Rectal smooth muscle tissue (tissue), 1 donor: ENCODE data around the gene NTN3.

Experiments used
- H3K27ac ChIP-seq: one replicate; pipeline ENCODE4 v1.7.0; 2013; ENCODE audit warnings: low read depth, low read length, inconsistent platforms
- H3K27me3 ChIP-seq: one replicate; pipeline ENCODE4 v1.7.0; 2013; ENCODE audit warnings: low read length; ENCODE audit not compliant: control insufficient read depth, insufficient read depth
- H3K36me3 ChIP-seq: one replicate; pipeline ENCODE4 v1.7.0; 2013; ENCODE audit warnings: low read length; ENCODE audit not compliant: control insufficient read depth, insufficient read depth
- H3K4me1 ChIP-seq: one replicate; pipeline ENCODE4 v1.7.0; 2013; ENCODE audit warnings: low read length; ENCODE audit not compliant: control insufficient read depth, insufficient read depth
- H3K4me3 ChIP-seq: one replicate; pipeline ENCODE4 v1.7.0; 2013; ENCODE audit warnings: low read length
- H3K9ac ChIP-seq: one replicate; pipeline ENCODE4 v1.7.0; 2013; ENCODE audit warnings: low read length

Gene NTN3

GRCh38 chr16:2512735-2513404 is 41.8 kb downstream of the NTN3 start:
- H3K36me3 ChIP-seq: no peaks in the 10 kb centered on the region
- H3K9ac ChIP-seq: no peak overlapping the region
- no peaks in the 10 kb centered on the region for H3K27me3 ChIP-seq
- peak overlapping the region; percentile 92 for H3K4me3 ChIP-seq
- H3K4me1 ChIP-seq: peaks cover 19% of the 10 kb centered on the region
- H3K27ac ChIP-seq: peak overlapping the region; percentile 99

GRCh38 chr16:2513405-2514332 is 42.6 kb downstream of the NTN3 start, which contains the start of gene ATP6V0C:
TSS of gene ATP6V0C (plus strand) at chr16:2513952. CDS start at chr16:2514104, 152 bp downstream.
- Histone ChIP-seq H3K4me3 (peak within 1 kb of the TSS; percentile 92), H3K27me3 (no peaks in the 10 kb centered on the region), H3K27ac (peak within 1 kb of the TSS; percentile 99), H3K4me1 (peaks cover 26% of the 10 kb centered on the region), H3K36me3 (no peaks in the 10 kb centered on the region), H3K9ac (peak within 1 kb of the TSS; percentile 74)

- H3K27me3 ChIP-seq: no peaks in the 10 kb centered on the region
- peak overlapping the region; percentile 92 for H3K4me3 ChIP-seq
- peak overlapping the region; percentile 74 for H3K9ac ChIP-seq
- no peaks in the 10 kb centered on the region for H3K36me3 ChIP-seq
- peak overlapping the region; percentile 99 for H3K27ac ChIP-seq
- H3K4me1 ChIP-seq: peaks cover 35% of the 10 kb centered on the region
Observed at GRCh38 chr16:2514333-2515179, 43.5 kb downstream of the NTN3 start.

- Histone ChIP-seq H3K36me3 (no peaks in the 10 kb centered on the region), H3K27ac (peak overlapping the region; percentile 99), H3K4me1 (peaks cover 36% of the 10 kb centered on the region), H3K27me3 (no peaks in the 10 kb centered on the region), H3K4me3 (peak overlapping the region; percentile 92), H3K9ac (peak overlapping the region; percentile 74)
Observed at GRCh38 chr16:2515180-2515851, 44.2 kb downstream of the NTN3 start.

GRCh38 chr16:2516391-2517240 is 45.5 kb downstream of the NTN3 start:
- no peaks in the 10 kb centered on the region for H3K27me3 ChIP-seq
- peaks cover 33% of the 10 kb centered on the region for H3K4me1 ChIP-seq
- no peaks in the 10 kb centered on the region for H3K36me3 ChIP-seq
- H3K4me3 ChIP-seq: peak overlapping the region; percentile 5
- H3K9ac ChIP-seq: no peak overlapping the region
- H3K27ac ChIP-seq: no peak overlapping the region

GRCh38 chr16:2517954-2518605 is 47.0 kb downstream of the NTN3 start:
- no peak overlapping the region for H3K4me3 ChIP-seq
- H3K4me1 ChIP-seq: peaks cover 29% of the 10 kb centered on the region
- H3K9ac ChIP-seq: no peak overlapping the region
- no peaks in the 10 kb centered on the region for H3K27me3 ChIP-seq
- H3K36me3 ChIP-seq: peaks cover 2% of the 10 kb centered on the region
- peak overlapping the region; percentile 76 for H3K27ac ChIP-seq

GRCh38 chr16:2518823-2519710 is 48.0 kb downstream of the NTN3 start:
- Histone ChIP-seq H3K4me3 (peak overlapping the region; percentile 39), H3K27ac (peak overlapping the region; percentile 76), H3K36me3 (peaks cover 2% of the 10 kb centered on the region), H3K27me3 (no peaks in the 10 kb centered on the region), H3K9ac (no peak overlapping the region), H3K4me1 (peaks cover 29% of the 10 kb centered on the region)

GRCh38 chr16:2519711-2520080 is 48.6 kb downstream of the NTN3 start:
- no peaks in the 10 kb centered on the region for H3K27me3 ChIP-seq
- peak overlapping the region; percentile 76 for H3K27ac ChIP-seq
- peaks cover 4% of the 10 kb centered on the region for H3K36me3 ChIP-seq
- H3K9ac ChIP-seq: no peak overlapping the region
- peaks cover 29% of the 10 kb centered on the region for H3K4me1 ChIP-seq
- peak overlapping the region; percentile 39 for H3K4me3 ChIP-seq

GRCh38 chr16:2520097-2520783 is 49.1 kb downstream of the NTN3 start, which contains the start of gene AMDHD2:
TSS of gene AMDHD2 (plus strand) at chr16:2520371. CDS start at chr16:2520459, 88 bp downstream.
- Histone ChIP-seq H3K36me3 (peaks cover 6% of the 10 kb centered on the region), H3K4me1 (peaks cover 29% of the 10 kb centered on the region), H3K27me3 (no peaks in the 10 kb centered on the region), H3K4me3 (peak within 1 kb of the TSS; percentile 70), H3K9ac (no peak within 1 kb of the TSS), H3K27ac (peak within 1 kb of the TSS; percentile 76)
